Psoas muscle (tissue), 8 donors: ENCODE results near the gene PTPRD. TPM values are rescaled to one million over a fixed set of nuclear protein-coding genes. Genes with fewer than 3 reads are reported as not detected.

Source experiments
- ATAC-seq, 4 donors: fragments of 200-7000 bp; cut with Tn5 transposase; one replicate each; pipeline ENCODE4 v1.9.1; 2020; ENCODE audit warnings: moderate library complexity in 3 of 4, mild to moderate bottlenecking in 2 of 4
- DNase-seq, 2 donors: peaks; one replicate each; pipeline ENCODE4 v3.0.0-alpha.2; 2020
- H3K27ac ChIP-seq: fragments of 200-600 bp; one replicate; pipeline ENCODE4 v1.8.0; 2022
- H3K27me3 ChIP-seq, 3 donors: fragments of 200-600 bp in 1 of 3; one replicate each; pipeline versions ENCODE4 v1.6.1 to v1.8.0; 2013 to 2022; ENCODE audit warnings: low read length in 2 of 3, mild to moderate bottlenecking in 2 of 3, moderate library complexity in 1 of 3; ENCODE audit not compliant: insufficient read depth in 3 of 3
- H3K36me3 ChIP-seq, 2 donors: fragments of 200-600 bp in 1 of 2; one replicate each; pipeline versions ENCODE4 v1.6.1 to v1.8.0; 2013 to 2022; ENCODE audit warnings: low read depth in 1 of 2, mild to moderate bottlenecking in 1 of 2, moderate library complexity in 1 of 2; ENCODE audit not compliant: insufficient read depth in 1 of 2
- H3K4me1 ChIP-seq: fragments of 200-600 bp; one replicate; pipeline ENCODE4 v1.8.0; 2022
- H3K4me3 ChIP-seq: fragments of 200-600 bp; one replicate; pipeline ENCODE4 v1.8.0; 2022; ENCODE audit warnings: mild to moderate bottlenecking
- H3K9me3 ChIP-seq: fragments of 200-600 bp; one replicate; pipeline ENCODE4 v1.8.0; 2022
- CTCF ChIP-seq: fragments of 200-600 bp; IDR thresholded peaks from one replicate; pipeline ENCODE4 v1.8.0; 2022; ENCODE audit warnings: antibody characterized with exemption
- WGBS, 3 donors: extraction: QIAGEN DNeasy Blood & Tissue Kit; methylation state at CpG; one replicate each; pipeline versions ENCODE4 v1.1.6 to v1.1.7; 2013; 5-methylcytosine and 5-hydroxymethylcytosine counted together
- intact Hi-C, 2 donors: fragments of 100-400 bp; cut with DNase I; formaldehyde crosslinking; loops; one replicate each; pipeline versions ENCODE4 v1.11.0 to v1.14.2; 2022
- polyA plus RNA-seq, 3 donors: library from polyadenylated mRNA; stranded (reverse); fragments of 200-250 nt; gene quantifications; one replicate each; pipeline ENCODE4 v1.2.3, GENCODE V29; 2013
- total RNA-seq, 4 donors: library from RNA; stranded (reverse); fragmentation: NEBNext Ultra II Directional in 2 of 4; extraction: Animal tissue kit (Norgen Biotek cat#: 25700) in 2 of 4; gene quantifications; one replicate each; pipeline versions ENCODE4 v1.2.1 to v1.2.4, GENCODE V29; 2021 to 2023
- donor health status: healthy with polysubstance abuse.
- donor health status: DM: no; HTN: no; CAD: no; lungs with moderate emphysema.
- donor health status: Bipolar disorder and iron deficiency.
- donor health status: healthy.
- donor health status: DM: yes; HTN: yes; CAD: no.
- donor health status: DM: no; HTN: no; CAD: no.
- donor health status: DM: no; HTN: no; CAD: no.
- donor health status: DM: yes; HTN: yes; CAD: no.

PTPRD gene
- total and polyA plus RNA-seq, 7 donors, result 0.44 to 3.1 (median 0.91) TPM

GRCh38 chr9:9893837-9894236 lies 719.0 kb downstream of the PTPRD start:
- H3K27ac ChIP-seq, result no peak overlapping the region
- no peak for DNase-seq
- no peaks in the 10 kb centered on the region for H3K4me1 ChIP-seq
- no peak for ATAC-seq
- H3K9me3 ChIP-seq, result no peaks in the 10 kb centered on the region
- H3K36me3 ChIP-seq, result no peaks in the 10 kb centered on the region
- no peak overlapping the region for H3K4me3 ChIP-seq
- no peaks in the 10 kb centered on the region for H3K27me3 ChIP-seq
- intact Hi-C loops, result no loop called here
- TF ChIP-seq CTCF, result no peak
- WGBS, 3 donors, result 37 to 54% (median 54%) methylated on average over 1 of the region's 1 CpG

GRCh38 chr9:9892217-9892616 lies 720.6 kb downstream of the PTPRD start:
- H3K36me3 ChIP-seq, result no peaks in the 10 kb centered on the region
- ATAC-seq (no peak), DNase-seq (no peak)
- intact Hi-C loops, result no loop called here
- WGBS, 3 donors, result 89 to 92% (median 90%) methylated on average over 3 of the region's 3 CpGs
- TF ChIP-seq CTCF, result no peak
- H3K27ac ChIP-seq, result no peak overlapping the region
- no peaks in the 10 kb centered on the region for H3K4me1 ChIP-seq
- H3K4me3 ChIP-seq, result no peak overlapping the region
- H3K27me3 ChIP-seq, result no peaks in the 10 kb centered on the region
- H3K9me3 ChIP-seq, result no peaks in the 10 kb centered on the region

GRCh38 chr9:9881692-9882091 lies 731.1 kb downstream of the PTPRD start:
- no peaks in the 10 kb centered on the region for H3K27me3 ChIP-seq
- WGBS, 3 donors, result 90 to 96% (median 95%) methylated on average over 2 of the region's 2 CpGs
- no peak for TF ChIP-seq CTCF

DNA sequence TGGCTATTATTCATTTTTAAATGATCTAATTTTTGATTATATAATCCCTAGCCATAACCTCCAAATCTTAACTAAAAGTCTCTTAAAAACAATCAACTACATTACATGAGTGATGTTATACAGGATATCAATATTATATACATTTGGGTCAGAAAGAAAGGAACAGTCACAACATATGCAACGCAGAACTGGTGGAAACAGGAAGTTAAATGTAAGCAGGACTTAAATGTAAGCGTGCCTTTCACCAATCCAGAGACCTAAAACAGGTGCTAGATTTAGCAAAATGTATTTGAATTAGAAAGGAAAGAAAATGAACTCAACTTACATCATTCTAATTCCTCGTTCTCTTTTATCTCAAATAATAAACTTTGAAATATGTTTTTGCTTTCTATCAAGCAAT lies 738.5 kb downstream of the PTPRD start:
- ATAC-seq (no peak), DNase-seq (no peak)
- Histone ChIP-seq H3K27ac (no peak overlapping the region), H3K27me3 (no peaks in the 10 kb centered on the region), H3K4me3 (no peak overlapping the region), H3K4me1 (no peaks in the 10 kb centered on the region), H3K9me3 (no peaks in the 10 kb centered on the region), H3K36me3 (no peaks in the 10 kb centered on the region)
- intact Hi-C loops, result no loop called here
- 23 to 29% (median 27%) methylated on average over 3 of the region's 3 CpGs for WGBS, 3 donors
- TF ChIP-seq CTCF, result no peak

More at GRCh38 chr9:9881692-9882091, 731.1 kb downstream of the PTPRD start:
- Histone ChIP-seq H3K36me3 (no peaks in the 10 kb centered on the region), H3K4me1 (no peaks in the 10 kb centered on the region), H3K27ac (no peak overlapping the region), H3K9me3 (no peaks in the 10 kb centered on the region), H3K4me3 (no peak overlapping the region)
- no peak for ATAC-seq
- intact Hi-C loops, result no loop called here
- no peak for DNase-seq

GRCh38 chr9:9862235-9862810 lies 750.5 kb downstream of the PTPRD start:
- no peak for TF ChIP-seq CTCF
- DNase-seq (no peak), ATAC-seq (no peak)
- Histone ChIP-seq H3K4me1 (no peaks in the 10 kb centered on the region), H3K27me3 (no peaks in the 10 kb centered on the region), H3K36me3 (no peaks in the 10 kb centered on the region), H3K4me3 (no peak overlapping the region), H3K9me3 (no peaks in the 10 kb centered on the region), H3K27ac (no peak overlapping the region)
- 51 to 62% (median 59%) methylated on average over 3 of the region's 3 CpGs for WGBS, 3 donors
- intact Hi-C loops, result no loop called here
